ENCODE data around the gene PCDHGA11.
"Not testable (repeated sequence)": the region's sequence is repeated elsewhere in the genome, so short reads cannot be mapped to it uniquely, and the experiment has no call there.

PCDHGA11 gene

GRCh38 chr5:141399555-141400258, 21.1 kb upstream of the PCDHGA11 start:
- no peak for DNase-seq

GRCh38 chr5:141402553-141403243, 18.2 kb upstream of the PCDHGA11 start, which contains the start of gene PCDHGA9:
PCDHGA9 (plus strand) TSS chr5:141402778; CDS start chr5:141402953, 175 bp downstream.
- DNase-seq: no peak

GRCh38 chr5:141403387-141403786, 17.5 kb upstream of the PCDHGA11 start:
- no peak for DNase-seq

DNA sequence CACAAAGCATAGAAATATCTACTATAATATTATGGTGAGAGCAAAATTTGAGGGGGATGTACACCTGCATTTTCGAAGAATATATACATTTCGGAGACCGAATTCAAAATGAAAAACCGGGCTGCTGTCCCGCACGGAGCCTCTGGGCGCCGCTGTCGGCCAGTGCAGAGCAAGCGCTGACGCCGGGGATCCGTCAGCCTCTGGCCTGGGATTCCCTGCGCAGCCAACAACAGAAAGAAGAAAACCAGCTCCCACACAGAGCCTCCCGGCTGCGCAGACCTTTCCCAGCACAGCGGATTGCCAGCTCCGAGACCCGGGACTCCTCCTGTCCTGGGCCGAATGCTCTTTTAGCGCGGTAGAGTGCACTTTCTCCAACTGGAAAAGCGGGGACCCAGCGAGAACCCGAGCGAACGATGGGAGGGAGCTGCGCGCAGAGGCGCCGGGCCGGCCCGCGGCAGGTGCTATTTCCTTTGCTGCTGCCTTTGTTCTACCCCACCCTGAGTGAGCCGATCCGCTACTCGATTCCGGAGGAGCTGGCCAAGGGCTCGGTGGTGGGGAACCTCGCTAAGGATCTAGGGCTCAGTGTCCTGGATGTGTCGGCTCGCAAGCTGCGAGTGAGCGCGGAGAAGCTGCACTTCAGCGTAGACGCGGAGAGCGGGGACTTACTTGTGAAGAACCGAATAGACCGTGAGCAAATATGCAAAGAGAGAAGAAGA, 12.9 kb upstream of the PCDHGA11 start, which contains the start of gene PCDHGB6:
Gene PCDHGB6 (plus strand): TSS at position 232 of the 716 bp plus-strand sequence. CDS start 182 bp downstream, at position 414.
- DNase-seq: not testable (repeated sequence)

DNA sequence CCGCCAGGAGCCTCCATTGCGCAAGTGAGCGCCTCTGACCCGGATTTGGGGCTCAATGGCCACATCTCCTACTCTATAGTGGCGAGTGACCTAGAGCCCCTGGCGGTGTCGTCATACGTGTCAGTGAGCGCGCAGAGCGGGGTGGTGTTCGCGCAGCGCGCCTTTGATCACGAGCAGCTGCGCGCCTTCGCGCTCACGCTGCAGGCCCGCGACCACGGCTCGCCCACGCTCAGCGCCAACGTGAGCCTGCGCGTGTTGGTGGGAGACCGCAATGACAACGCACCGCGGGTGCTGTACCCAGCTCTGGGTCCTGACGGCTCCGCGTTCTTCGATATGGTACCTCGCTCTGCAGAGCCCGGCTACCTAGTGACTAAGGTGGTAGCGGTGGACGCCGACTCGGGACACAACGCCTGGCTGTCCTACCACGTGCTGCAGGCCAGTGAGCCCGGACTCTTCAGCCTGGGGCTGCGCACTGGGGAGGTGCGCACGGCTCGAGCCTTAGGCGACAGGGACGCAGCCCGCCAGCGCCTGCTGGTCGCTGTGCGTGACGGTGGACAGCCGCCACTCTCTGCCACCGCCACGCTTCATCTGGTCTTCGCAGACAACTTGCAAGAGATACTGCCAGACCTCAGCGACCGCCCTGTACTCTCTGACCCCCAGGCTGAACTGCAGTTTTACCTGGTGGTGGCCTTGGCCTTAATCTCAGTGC, 11.1 kb upstream of the PCDHGA11 start:
- DNase-seq: no peak

DNA sequence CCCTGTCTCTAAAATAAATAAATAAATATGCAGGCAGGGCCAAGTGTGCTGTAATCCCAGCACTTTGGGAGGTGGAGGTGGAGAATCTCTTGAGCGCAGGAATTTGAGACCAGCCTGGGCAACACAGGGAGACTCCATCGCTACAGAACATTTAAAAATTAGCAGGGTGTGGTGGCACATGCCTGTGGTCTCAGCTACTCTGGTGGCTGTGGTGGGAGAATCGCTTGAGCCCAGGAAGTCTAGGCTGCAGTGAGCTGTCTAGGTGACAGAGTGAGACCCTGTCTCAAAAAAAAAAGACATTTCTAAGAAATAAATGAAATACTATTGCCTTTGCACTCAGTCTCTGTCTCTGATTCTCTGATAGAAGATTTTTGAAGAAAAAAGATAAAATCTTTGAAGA, 9.3 kb upstream of the PCDHGA11 start:
- DNase-seq: no peak

DNA sequence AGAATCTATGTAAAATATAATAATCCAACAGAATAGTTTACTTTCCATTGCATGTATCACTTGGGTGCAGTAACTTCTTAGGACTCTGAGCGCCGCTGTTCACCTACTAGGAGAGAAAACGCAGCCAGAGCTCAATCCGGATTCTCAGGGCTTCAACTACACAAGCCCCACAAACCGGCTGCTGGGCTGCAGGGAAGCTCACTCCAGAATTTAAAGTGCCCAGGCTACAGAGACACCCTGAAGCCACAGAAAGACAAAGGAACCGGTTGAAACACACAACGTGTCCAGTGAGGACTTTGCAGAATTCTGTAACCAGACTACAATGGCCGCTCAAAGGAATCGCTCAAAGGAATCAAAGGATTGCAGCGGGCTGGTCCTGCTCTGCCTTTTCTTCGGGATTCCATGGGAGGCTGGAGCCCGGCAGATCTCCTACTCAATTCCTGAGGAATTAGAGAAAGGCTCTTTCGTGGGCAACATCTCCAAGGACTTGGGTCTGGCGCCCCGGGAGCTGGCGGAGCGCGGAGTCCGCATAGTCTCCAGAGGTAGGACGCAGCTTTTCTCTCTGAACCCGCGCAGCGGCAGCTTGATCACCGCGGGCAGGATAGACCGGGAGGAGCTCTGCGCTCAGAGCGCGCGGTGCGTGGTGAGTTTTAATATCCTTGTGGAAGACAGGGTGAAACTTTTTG, 7.9 kb upstream of the PCDHGA11 start, which contains the start of gene PCDHGA10:
Gene PCDHGA10 (plus strand): TSS at position 134 of the 686 bp plus-strand sequence. CDS start 189 bp downstream, at position 323.
- peak; percentile 35 for DNase-seq

GRCh38 chr5:141413540-141414069, 7.2 kb upstream of the PCDHGA11 start:
- no peak for DNase-seq

GRCh38 chr5:141414548-141415274, 6.1 kb upstream of the PCDHGA11 start:
- not testable (repeated sequence) for DNase-seq

DNA sequence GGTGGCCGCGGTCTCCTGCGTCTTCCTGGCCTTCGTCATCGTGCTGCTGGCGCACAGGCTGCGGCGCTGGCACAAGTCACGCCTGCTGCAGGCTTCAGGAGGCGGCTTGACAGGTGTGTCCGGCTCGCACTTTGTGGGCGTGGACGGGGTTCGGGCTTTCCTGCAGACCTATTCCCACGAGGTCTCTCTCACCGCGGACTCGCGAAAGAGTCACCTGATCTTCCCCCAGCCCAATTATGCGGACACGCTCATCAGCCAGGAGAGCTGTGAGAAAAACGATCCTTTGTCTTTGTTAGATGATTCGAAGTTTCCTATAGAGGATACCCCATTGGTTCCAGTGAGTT, 5.6 kb upstream of the PCDHGA11 start:
- DNase-seq: not testable (repeated sequence)

GRCh38 chr5:141417494-141418172, 3.2 kb upstream of the PCDHGA11 start, which contains the start of gene PCDHGB7:
PCDHGB7 (plus strand) TSS chr5:141417677; CDS start chr5:141417860, 183 bp downstream.
- DNase-seq: not testable (repeated sequence)

- DNase-seq: no peak
Observed at GRCh38 chr5:141419074-141419880, 1.6 kb upstream of the PCDHGA11 start.

- no peak for DNase-seq
Observed at GRCh38 chr5:141421489-141421855, 621 bp downstream of the PCDHGA11 start.

DNA sequence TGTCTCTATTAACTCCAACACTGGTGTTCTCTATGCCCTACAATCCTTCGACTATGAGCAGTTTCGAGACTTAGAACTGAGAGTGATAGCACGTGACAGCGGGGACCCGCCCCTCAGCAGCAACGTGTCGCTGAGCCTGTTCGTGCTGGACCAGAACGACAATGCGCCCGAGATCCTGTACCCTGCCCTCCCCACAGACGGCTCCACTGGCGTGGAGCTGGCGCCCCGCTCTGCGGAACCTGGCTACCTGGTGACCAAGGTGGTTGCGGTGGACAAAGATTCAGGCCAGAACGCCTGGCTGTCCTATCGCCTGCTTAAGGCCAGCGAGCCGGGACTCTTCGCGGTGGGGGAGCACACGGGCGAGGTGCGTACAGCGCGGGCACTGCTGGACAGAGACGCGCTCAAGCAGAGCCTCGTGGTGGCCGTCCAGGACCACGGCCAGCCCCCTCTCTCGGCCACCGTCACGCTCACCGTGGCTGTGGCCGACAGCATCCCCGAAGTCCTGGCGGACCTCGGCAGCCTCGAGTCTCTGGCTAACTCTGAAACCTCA, 2.0 kb downstream of the PCDHGA11 start:
- no peak for DNase-seq

DNA sequence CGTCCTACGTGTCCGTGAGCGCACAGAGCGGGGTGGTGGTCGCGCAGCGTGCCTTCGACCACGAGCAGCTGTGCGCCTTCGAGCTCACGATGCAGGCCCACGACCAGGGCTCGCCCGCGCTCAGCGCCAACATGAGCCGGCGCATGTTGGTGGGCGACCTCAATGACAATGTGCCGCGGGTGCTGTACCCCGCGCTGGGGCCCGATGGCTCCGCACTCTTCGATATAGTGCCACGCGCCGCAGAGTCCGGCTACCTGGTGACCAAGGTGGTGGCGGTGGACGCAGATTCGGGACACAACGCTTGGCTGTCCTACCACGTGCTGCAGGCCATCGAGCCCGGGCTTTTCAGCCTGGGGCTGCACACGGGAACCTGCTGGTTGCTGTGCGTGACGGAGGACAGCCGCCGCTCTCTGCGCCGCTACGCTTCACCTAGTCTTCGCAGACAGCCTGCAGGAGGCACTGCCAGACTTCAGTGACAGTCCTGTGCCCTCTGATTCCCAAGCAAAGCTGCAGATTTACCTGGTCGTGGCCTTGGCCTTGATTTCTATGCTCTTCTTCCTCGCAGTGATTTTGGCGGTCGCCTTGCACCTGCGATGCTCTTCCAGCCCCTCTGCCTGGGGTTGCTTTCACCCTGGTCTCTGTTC, 7.1 kb downstream of the PCDHGA11 start:
- no peak for DNase-seq

DNA sequence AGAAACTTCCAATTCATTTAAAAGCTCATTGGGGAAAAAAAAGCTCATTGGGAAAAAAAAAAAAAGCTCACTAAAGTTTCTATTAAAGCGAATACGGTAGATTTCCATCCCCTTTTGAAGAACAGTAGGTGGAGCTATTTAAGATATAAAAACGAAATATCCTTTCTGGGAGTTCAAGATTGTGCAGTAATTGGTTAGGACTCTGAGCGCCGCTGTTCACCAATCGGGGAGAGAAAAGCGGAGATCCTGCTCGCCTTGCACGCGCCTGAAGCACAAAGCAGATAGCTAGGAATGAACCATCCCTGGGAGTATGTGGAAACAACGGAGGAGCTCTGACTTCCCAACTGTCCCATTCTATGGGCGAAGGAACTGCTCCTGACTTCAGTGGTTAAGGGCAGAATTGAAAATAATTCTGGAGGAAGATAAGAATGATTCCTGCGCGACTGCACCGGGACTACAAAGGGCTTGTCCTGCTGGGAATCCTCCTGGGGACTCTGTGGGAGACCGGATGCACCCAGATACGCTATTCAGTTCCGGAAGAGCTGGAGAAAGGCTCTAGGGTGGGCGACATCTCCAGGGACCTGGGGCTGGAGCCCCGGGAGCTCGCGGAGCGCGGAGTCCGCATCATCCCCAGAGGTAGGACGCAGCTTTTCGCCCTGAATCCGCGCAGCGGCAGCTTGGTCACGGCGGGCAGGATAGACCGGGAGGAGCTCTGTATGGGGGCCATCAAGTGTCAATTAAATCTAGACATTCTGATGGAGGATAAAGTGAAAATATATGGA, 9.7 kb downstream of the PCDHGA11 start, which contains the start of gene PCDHGA12:
Gene PCDHGA12 (plus strand): TSS at position 176 of the 782 bp plus-strand sequence. CDS start 253 bp downstream, at position 429.
- no peak for DNase-seq

DNA sequence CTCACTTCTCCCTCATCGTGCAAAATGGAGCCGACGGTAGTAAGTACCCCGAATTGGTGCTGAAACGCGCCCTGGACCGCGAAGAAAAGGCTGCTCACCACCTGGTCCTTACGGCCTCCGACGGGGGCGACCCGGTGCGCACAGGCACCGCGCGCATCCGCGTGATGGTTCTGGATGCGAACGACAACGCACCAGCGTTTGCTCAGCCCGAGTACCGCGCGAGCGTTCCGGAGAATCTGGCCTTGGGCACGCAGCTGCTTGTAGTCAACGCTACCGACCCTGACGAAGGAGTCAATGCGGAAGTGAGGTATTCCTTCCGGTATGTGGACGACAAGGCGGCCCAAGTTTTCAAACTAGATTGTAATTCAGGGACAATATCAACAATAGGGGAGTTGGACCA, 10.4 kb downstream of the PCDHGA11 start:
- no peak for DNase-seq

GRCh38 chr5:141432308-141432707, 11.5 kb downstream of the PCDHGA11 start:
- not testable (repeated sequence) for DNase-seq
